ENCODE measurements around the gene SLC50A1.

Gene SLC50A1

DNA sequence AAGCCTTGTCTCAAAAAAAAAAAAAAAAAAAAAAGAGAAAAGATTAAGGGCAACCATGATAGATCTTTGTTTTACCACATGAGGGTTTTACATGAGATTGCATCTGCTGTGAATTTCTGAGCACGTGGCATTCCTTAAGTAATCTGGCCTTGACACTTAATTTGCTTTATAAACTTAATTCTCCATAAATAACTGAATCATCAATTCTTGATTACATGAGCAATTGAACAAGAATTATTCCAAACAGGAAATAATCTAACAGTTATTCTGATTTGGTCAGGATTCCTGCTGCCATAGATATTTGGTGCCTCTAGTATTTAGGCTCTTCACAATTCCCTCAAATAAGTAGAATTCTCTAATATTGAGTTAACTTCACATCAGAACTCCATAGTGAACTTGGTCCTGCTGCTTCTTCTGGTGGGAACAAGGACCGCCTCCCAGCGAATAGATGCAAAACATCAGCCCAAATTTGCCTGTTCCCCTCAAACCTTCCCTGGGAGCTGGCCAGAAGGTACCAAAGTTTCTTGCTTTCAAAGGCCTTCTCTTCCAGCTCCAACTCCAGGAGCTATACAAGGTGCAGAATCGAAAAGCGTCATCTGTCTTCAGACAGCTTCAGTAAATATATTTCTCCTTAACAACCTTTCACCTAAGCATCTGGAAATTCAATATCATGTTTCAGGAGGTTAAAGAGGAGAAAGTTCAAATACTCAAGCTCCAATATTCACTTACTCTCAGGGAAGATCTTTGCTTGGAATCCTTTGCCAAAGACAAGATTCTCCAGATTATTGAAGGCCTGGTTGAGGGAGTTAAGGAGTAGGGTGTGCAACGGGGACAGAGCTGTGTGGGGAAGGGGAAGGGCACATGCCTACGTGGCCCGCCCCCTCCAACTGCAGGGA, 36.4 kb downstream of the SLC50A1 start:
- DNase-seq = no peak

DNA sequence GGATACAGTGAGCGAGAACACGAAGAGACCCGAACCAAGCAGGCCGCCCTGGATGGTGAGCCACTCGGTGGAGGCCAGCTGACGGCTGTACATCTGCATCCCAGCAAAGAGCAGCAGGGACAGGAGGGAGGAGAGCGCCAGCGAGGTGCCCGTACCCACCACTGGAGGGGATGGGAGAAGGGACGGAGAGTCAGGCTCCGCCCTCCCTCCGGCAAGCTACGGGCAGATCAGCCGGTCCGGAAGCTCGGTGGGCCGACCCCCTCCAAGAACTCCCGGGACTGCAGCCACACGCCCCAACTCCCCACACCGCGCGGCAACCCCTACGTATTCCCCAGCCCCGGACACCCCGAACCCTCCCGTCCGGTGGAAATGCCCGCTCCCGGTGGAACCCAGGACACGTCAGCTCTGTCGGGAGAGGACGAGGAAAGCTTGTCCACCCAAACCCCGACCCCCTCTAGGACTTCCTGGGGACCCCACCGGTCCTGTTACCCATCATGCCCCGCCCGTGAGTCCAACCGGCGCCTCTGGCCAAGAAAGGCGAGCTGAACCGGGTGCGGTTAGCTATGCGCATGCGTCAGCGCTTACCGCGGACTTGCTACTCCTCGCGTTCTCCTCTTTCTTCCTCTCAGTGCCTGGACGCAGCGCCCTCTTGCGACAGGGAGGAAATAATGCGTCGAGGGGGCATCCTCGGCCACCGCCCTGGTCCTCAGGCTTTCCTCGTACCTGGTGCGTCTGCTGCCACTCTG, 37.3 kb downstream of the SLC50A1 start, which contains the start of gene KRTCAP2:
KRTCAP2 (minus strand) TSS at position 573 of the 746 bp plus-strand sequence; CDS start at position 493, 80 bp downstream.
- peak; percentile 99 for DNase-seq

DNA sequence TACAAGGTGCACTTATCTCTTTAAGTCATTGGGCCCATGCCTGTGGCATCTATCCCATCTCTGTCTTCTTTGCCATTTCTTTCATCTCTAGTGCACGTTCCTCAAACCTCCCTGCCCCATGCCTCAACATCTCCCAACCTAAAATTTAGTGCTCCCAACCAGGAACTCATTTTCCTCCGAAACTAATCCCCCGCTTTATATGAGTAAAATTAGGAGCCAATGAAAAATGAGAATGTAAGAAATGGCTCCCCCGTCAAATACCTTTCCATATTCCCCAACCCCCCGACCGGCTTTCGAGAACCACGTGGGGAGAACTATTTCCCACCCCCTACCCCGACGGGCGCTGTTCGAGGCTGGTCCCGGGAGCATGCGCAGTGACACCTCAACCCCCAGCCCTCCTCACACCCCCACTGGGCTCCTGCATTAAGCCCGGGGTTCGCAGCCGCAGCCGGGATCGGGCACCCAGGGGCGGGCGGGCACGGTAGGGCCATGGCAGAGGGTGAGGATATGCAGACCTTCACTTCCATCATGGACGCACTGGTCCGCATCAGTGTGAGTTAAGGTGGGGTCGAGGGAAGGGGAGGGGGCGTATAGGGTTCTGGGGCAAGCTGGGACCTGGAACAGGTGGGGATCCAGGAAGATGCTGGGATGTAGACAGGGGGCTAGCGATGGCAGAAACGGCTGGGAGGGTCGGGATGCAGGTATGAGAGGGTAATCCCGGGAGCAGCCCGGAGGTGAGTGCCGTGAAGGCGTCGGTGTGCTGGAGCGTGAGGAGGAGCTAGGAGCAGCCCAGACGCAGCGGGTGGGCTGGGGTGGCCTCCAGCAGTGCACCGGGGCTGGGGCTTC, 38.0 kb downstream of the SLC50A1 start, which contains the start of gene TRIM46:
TRIM46 (plus strand) TSS at position 372 of the 846 bp plus-strand sequence; CDS start at position 490, 118 bp downstream.
- DNase-seq = peak; percentile 90

DNA sequence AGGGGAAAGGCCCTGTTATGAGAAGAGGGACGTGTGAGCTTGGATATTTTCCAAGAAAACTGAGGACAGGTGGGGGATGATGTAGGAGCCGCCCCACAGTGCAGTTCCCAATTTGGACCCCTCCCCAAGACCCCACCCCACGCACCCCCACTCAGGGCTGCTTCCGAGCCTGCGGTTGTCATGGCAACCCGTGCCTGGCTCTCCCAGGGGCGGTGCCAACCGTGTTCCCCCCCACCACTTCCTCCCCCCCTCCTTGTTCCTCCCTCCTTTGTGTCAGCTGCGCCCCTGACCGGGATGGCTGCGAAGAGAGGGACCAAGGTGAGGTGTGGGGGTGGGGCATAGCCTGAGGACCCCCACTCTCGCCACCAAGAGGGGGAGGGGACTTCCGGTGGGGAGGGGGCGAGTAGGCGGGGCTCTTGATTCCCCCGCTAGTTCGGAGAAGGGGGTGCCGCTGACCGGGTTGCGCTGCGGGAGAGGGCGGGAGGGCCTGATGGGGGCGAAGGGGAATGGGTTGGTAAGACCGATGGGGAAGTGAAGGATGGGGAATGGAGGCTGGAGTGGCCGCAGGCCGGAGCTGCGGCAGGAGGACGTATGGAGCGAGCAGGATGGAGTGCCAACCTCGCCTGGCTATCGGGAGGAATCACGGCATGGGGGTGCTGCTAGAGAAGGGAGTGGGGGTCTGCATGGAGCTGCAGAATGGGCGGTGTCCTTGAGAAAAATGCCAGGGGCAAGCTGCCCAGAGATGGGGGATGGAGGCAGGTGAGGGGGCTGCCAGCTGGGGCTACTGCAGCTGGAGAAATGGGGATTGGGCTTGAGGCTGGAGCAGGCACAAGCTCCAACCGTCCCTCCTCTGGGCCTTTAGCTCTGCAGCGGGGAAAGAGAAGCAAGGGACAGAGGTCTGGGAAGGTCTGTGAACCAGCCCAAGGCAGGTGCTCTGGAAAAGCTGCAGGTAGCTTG, 39.0 kb downstream of the SLC50A1 start:
- DNase-seq = peak; percentile 76

DNA sequence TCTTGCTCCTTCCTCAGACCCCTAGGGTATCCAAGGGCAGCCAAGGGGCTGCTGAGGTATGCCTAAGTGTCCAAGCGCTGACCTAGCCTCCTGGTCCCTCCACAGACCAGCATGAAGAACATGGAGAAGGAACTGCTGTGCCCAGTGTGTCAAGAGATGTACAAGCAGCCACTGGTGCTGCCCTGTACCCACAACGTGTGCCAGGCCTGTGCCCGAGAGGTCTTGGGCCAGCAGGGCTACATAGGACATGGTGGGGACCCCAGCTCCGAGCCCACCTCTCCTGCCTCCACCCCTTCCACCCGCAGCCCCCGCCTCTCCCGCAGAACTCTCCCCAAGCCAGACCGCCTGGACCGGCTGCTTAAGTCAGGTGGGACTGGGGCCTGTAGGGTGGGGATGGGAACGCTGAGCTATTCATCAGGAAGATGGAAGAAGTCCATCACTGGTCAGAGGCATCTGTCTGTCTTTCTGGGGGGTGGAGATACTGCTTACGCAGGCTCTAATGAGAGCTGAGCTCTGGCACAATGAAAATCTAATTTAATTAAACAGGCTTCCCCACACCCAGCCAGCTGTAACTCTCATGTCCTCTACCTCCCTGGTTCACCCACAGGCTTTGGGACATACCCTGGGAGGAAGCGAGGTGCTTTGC, 39.8 kb downstream of the SLC50A1 start:
- DNase-seq = no peak

DNA sequence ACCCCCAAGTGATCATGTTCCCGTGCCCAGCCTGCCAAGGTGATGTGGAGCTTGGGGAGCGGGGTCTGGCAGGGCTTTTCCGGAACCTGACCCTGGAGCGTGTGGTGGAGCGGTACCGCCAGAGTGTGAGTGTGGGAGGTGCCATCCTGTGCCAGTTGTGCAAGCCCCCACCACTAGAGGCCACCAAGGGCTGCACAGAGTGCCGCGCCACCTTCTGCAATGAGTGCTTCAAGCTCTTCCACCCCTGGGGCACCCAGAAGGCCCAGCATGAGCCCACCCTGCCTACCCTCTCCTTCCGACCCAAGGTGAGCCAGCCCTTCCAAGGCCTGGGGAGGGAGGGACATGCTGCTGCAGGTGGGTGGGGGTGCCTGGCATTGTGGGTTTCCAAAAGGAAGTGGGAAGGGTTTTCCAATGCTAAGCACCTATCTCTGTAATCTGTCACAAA, 40.3 kb downstream of the SLC50A1 start:
- DNase-seq = no peak

DNA sequence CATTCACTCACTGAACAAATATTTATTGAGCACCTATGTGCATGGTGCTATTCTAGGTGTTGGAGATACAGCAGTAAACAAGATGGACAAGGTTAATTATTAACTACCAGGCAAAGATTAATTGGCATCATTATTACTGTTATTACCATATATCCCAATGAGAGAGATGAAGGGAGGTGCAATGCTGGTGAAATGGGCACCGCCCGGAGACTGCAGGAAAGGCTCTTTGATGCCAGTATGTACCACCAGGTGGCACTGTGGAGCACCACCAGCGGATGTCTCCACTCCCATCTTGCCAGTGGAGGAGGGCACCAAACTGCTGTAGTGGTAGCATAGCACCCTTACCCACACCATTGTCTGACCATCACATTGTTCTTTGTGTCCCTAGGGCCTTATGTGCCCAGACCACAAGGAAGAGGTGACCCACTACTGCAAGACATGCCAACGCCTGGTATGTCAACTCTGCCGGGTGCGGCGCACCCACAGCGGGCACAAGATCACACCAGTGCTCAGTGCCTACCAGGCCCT, 41.0 kb downstream of the SLC50A1 start:
- DNase-seq = peak; percentile 89

DNA sequence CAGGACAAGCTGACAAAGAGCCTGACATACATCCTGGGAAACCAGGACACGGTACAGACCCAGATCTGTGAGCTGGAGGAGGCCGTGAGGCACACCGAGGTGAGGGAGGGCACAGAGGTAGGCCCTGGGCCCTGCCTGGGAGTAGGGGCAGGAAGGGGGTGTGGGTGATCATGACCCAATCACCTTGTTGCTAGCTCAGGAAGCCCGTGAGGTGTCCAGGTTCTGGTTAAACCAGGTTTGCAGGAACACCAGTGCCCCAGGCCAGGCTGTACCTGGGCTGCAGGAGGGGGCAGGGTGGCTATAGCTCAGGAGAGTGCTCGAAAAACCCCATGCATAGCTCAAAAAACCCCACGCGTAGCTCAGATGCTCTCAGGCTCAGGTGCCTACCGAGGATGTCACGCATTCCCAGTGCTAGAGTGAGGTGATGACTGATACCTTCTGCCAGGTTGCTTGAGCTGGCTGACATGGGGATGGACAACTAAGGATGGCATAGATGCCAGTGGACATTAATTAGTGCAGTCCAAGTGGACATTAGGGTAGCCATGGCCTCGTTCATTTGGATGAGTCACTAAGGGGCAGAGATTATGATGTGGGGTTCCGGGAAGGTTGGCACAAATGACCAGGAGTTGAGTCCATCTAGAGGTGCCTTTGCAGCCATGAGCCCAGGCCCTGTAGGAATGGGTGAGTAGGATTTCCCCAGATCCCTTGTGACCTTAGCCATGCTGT, 41.7 kb downstream of the SLC50A1 start:
- no peak for DNase-seq

DNA sequence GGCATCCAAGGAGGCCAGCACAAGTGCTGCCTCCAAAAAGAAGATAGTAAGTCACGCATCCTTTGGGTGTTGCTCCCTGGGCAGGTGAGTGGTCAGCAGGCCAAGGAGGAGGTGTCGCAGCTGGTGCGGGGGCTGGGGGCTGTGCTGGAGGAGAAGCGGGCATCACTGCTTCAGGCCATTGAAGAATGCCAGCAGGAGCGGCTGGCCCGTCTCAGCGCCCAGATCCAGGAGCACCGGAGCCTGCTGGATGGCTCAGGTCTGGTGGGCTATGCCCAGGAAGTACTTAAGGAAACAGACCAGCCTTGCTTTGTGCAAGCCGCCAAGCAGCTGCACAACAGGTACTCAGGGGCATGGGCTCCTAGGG, 42.2 kb downstream of the SLC50A1 start:
- no peak for DNase-seq

DNA sequence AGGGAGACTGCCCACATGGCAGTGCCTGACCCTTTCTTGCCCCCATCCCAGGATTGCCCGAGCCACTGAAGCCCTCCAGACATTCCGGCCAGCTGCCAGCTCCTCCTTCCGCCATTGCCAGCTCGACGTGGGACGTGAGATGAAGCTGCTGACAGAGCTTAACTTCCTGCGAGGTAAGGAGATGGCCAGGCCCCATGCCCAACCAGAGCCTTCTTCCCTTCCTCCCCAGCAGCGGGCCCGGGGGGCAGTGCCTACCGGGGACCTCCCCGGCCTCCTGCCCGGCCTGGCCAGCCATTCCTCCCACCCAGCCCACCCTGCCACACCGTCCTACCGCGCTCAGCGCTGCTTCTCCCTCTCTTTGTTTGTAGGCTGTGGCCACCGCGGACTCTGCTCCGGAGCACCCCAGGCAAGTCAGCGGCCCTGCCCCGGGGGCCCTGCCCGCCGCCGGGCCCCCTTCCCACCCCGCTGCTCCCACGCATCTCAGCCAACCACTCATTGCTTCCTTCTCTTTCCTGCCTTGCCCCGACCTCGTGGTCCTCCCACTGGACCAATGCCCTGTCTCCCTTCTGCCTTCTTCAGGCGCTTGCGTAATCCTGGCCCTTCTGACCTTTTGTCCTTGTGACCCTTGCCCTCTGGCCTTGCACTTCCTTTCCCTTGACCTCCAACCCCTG, 42.9 kb downstream of the SLC50A1 start:
- no peak for DNase-seq

DNA sequence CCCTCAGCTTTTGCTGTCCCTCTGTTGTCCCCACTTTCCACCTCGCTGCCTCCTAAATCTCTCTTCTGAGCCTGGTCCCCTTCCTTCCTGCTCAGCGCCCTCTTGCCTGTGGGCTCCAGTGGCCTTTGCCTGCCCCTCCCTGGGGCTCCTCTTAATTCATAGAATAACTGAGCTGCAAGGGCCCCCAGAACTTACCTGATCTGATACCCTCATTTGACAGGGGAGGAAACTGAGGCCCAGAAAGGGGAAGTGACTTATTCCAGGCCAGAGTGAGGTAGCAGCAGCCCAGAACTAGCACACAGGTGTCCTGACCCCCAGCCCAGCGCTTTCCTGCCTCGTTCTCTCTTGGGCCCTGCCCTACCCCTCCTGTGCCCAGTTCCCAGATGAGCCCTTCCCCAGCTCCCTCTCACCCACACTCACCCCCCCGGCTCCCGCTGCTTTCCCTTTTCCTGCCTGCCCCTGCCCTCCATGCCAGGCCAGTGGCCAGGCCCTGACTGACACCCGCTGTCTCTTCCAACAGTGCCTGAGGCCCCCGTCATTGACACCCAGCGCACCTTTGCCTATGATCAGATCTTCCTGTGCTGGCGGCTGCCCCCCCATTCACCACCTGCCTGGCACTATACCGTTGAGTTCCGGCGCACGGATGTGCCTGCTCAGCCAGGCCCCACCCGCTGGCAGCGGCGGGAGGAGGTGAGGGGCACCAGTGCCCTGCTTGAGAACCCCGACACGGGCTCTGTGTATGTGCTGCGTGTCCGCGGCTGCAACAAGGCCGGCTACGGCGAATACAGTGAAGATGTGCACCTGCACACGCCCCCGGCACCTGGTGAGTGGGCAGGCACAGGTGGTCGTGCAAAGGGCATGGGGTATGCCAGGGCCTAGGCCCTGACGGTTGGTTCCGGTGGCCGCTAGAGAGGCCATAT, 43.7 kb downstream of the SLC50A1 start:
- no peak for DNase-seq

DNA sequence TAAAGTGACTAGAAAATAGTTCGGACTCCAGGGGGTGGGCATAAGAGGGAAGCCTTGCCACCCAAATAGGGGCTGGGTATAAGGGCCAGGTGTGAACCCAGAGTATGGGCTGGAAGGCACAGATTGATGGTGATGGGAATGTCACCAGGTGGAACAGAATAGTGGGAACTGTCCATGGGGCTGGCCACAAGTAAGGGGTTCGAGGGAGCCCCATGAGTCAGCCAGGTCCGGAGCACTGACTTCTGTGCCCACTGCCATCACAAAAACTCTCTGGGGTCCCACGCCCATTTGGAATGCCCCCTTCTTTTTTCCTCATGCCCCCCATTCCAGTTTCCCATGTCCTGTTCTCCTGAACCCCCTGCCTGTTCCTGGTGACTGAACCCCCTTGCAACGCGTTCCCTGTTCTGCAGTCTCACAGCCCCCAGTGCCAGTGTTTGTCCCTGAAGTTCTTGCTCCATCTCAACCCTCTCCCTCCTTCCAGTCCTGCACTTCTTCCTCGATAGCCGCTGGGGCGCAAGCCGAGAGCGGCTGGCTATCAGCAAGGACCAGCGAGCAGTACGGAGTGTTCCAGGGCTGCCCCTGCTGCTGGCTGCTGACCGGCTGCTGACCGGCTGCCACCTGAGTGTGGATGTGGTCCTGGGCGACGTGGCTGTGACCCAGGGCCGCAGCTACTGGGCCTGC, 45.9 kb downstream of the SLC50A1 start:
- DNase-seq = no peak

DNA sequence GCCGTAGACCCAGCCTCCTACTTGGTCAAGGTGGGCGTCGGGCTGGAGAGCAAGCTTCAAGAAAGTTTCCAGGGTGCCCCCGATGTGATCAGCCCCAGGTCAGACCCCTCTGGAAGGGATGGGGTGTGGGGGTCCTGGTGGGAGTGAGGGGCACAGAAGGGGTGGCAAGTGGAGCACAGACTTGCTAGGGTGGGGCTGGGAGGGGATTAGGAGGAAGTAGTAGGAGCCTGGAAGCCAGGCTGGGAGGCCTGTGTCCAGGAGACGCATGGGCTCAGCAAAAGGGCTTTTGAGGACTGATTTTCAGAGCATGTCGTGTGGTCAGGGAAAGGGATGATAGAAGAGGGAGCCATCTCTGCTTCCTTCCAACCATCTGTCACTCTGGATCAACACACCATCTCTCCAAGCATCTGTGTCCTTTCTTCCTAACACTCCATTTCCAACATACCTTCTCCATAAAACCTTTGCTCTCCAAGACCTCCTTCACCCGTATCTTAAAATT, 46.4 kb downstream of the SLC50A1 start:
- no peak for DNase-seq

DNA sequence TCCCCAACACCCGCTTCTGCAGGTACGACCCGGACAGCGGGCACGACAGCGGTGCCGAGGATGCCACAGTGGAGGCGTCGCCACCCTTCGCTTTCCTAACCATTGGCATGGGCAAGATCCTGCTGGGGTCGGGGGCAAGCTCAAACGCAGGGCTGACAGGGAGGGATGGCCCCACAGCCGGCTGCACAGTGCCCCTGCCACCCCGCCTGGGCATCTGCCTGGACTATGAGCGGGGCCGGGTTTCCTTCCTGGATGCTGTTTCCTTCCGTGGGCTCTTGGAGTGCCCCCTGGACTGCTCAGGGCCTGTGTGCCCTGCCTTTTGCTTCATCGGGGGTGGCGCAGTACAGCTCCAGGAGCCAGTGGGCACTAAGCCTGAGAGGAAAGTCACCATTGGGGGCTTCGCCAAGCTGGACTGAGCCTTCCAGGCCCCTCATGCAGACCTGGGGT, 48.1 kb downstream of the SLC50A1 start:
- no peak for DNase-seq

DNA sequence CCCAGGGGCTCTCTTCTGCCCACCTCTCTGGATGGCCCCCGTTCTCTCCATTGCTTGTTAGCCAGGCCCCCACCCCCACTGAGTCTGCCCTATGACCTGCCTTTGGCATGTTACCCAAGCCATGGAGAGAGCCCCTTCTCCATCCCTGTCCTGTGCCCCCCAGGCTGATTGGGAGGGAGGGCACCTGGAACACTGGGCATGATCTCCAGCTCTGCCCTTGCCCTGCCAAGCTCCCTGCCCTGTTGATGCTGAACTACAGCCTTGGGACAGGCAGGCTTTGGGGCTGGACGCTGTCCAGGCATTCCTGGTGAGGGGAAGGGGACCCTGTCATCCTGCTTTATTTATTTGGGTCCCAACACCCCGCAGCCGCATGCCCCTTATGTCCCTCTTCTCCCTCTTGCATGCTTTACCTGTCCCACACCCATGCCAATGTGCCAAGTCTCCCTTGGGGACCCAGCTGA, 48.7 kb downstream of the SLC50A1 start:
- DNase-seq = no peak

DNA sequence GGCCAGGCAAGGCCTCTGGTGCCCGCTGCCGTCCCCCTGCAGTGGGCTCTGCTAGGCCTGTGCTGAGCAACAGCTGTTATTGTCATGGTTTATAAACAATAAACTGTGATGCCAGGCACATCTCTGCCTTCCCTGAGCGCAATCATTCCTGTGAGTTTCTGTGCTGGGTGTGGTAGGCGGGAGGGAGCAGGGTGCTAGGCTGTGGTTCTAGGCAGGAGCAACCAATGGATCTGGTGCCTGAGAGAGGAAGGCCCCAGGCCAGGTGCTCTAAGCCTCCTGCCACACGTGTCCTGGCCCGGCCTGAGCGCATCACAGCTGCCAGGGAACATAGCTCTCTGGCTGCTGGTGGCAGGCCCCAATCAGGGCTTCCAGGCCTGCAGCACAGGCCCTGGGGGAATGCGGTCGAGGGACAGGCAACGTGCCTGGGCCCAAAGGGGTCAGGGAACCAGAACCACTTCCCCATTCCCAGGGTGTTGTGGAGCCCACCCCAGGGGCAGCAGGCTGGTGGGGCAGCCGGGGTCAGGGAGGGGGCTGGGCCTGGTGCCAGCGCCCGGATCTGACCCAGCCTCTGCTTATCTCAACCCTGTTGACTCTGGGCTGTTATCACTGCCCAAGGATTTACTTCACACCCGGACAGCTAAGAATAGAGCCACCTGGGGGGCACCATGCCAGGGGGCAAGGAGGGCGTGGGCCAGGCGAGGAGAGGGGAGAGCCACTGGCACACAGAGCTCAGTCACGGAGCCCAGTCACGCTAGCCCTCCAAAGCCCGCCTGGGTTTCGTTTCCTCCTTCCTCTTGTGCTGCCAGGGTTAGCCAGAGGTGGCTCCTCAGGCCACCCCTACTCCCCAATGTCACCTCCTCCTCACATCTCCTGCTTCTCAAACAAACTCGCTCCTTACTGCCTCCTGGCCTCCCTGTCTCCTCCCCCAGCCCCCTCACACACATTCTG, 49.5 kb downstream of the SLC50A1 start:
- DNase-seq = no peak

Data from NCI-H526 treated with DMSO at 0.1 percent for 48 hours (cell line).